Breast epithelium (tissue), 3 donors: ENCODE measurements around the gene MLXIP.

Source experiments
- CTCF ChIP-seq, 3 donors: fragments of 450-650 bp; IDR thresholded peaks; one replicate each; pipeline ENCODE4 v1.5.1; 2016 to 2017; ENCODE audit warnings: antibody characterized with exemption in 3 of 3, mild to moderate bottlenecking in 3 of 3, moderate library complexity in 3 of 3
- POLR2A ChIP-seq: fragments of 450-650 bp; IDR thresholded peaks from one replicate; pipeline ENCODE4 v1.6.1; 2016; ENCODE audit warnings: antibody characterized with exemption, mild to moderate bottlenecking, moderate library complexity

- TF ChIP-seq POLR2A (no peak), CTCF (IDR thresholded peaks at IDR 0.05) (no peak)
Measured at GRCh38 chr12:122043476-122043875, 35.1 kb upstream of the MLXIP start.
